ENCODE measurements around the gene LRFN5. TPM values are rescaled to one million over a fixed set of nuclear protein-coding genes. Genes with fewer than 3 reads are reported as not detected.

LRFN5 gene
- total RNA-seq, 1 donor from 2014 or later, result 0.11 TPM

GRCh38 chr14:41806366-41806975 is 199.8 kb downstream of the LRFN5 start:
- no peak for DNase-seq (ENCODE audit: low spot score in 2 of 2)
- no peak for TF ChIP-seq CTCF (IDR thresholded peaks at IDR 0.05)
- Histone ChIP-seq H3K36me3 (no peaks in the 10 kb centered on the region), H3K9me3 (no peaks in the 10 kb centered on the region), H3K27ac (no peak overlapping the region), H3K4me1 (no peaks in the 10 kb centered on the region), H3K4me3 (no peak overlapping the region), H3K27me3 (no peaks in the 10 kb centered on the region)
- intact Hi-C loops (cut with DNase I), result no loop called here

- intact Hi-C loops (cut with DNase I), result no loop called here
- no peak overlapping the region for H3K4me3 ChIP-seq
- no peak for DNase-seq (ENCODE audit: low spot score in 2 of 2)
- H3K36me3 ChIP-seq, result no peaks in the 10 kb centered on the region
- TF ChIP-seq CTCF (IDR thresholded peaks at IDR 0.05), result no peak
- no peaks in the 10 kb centered on the region for H3K27me3 ChIP-seq
- no peak overlapping the region for H3K27ac ChIP-seq
- H3K4me1 ChIP-seq, result no peaks in the 10 kb centered on the region
- no peaks in the 10 kb centered on the region for H3K9me3 ChIP-seq
Observed at GRCh38 chr14:41810362-41810761, 203.7 kb downstream of the LRFN5 start.

- H3K36me3 ChIP-seq, result no peaks in the 10 kb centered on the region
- no peak for TF ChIP-seq CTCF (IDR thresholded peaks at IDR 0.05)
- no peak overlapping the region for H3K27ac ChIP-seq
- DNase-seq (ENCODE audit: low spot score in 2 of 2), result no peak
- no peak overlapping the region for H3K4me3 ChIP-seq
- no peaks in the 10 kb centered on the region for H3K4me1 ChIP-seq
- H3K27me3 ChIP-seq, result no peaks in the 10 kb centered on the region
- intact Hi-C loops (cut with DNase I), result no loop called here
- H3K9me3 ChIP-seq, result no peaks in the 10 kb centered on the region
Observed at GRCh38 chr14:41817626-41818025, 210.9 kb downstream of the LRFN5 start.

GRCh38 chr14:41824441-41824840 is 217.8 kb downstream of the LRFN5 start:
- Histone ChIP-seq H3K27ac (no peak overlapping the region), H3K4me1 (no peaks in the 10 kb centered on the region), H3K27me3 (no peaks in the 10 kb centered on the region), H3K9me3 (no peaks in the 10 kb centered on the region), H3K4me3 (no peak overlapping the region), H3K36me3 (no peaks in the 10 kb centered on the region)
- intact Hi-C loops (cut with DNase I), result no loop called here
- no peak for DNase-seq (ENCODE audit: low spot score in 2 of 2)
- no peak for TF ChIP-seq CTCF (IDR thresholded peaks at IDR 0.05)

- no peaks in the 10 kb centered on the region for H3K9me3 ChIP-seq
- H3K27me3 ChIP-seq, result no peaks in the 10 kb centered on the region
- no peak overlapping the region for H3K27ac ChIP-seq
- no peaks in the 10 kb centered on the region for H3K4me1 ChIP-seq
- DNase-seq (ENCODE audit: low spot score in 2 of 2), result no peak
- intact Hi-C loops (cut with DNase I), result no loop called here
- no peak for TF ChIP-seq CTCF (IDR thresholded peaks at IDR 0.05)
- H3K4me3 ChIP-seq, result no peak overlapping the region
- H3K36me3 ChIP-seq, result no peaks in the 10 kb centered on the region
Observed at GRCh38 chr14:41825622-41826021, 218.9 kb downstream of the LRFN5 start.
